Measurements from ENCODE around the gene ZNF561. TPM values are rescaled to one million over a fixed set of nuclear protein-coding genes. Genes with fewer than 3 reads are reported as not detected.

ZNF561 gene
- total RNA-seq, 1 donor, result 45.2 TPM

DNA sequence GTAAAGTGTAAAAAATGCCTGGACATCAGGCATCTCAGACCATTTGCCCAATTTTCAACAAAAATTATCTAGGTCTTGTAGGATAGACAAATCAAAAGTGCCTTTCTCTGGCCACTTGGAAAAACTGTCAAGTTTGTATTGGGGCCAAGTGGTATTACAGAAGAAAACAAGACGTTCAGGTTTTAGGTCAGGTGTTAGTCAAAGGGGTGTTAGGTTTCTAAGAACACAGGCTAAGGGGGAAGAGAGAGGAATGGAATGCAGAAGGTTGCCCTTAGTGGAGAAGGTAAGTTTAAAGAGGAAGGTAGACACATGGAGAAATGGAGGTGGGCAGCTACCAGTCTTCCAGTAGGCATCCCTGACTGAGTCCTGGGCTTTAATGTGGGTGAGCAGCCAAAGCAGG is 19.9 kb upstream of the ZNF561 start:
- H3K27me3 ChIP-seq (ENCODE audit: insufficient read depth, low read length), result no peaks in the 10 kb centered on the region
- no peak overlapping the region for H3K4me3 ChIP-seq (ENCODE audit: insufficient read depth, low read length)
- no peak overlapping the region for H3K27ac ChIP-seq (ENCODE audit: low read depth, low read length)
- H3K36me3 ChIP-seq (ENCODE audit: insufficient read depth, low read length), result peaks cover 6% of the 10 kb centered on the region
- H2AFZ ChIP-seq (ENCODE audit: low read length), result no peak overlapping the region
- no peaks in the 10 kb centered on the region for H3K9me3 ChIP-seq (ENCODE audit: low read depth, low read length)
- TF ChIP-seq, protein P1, sequence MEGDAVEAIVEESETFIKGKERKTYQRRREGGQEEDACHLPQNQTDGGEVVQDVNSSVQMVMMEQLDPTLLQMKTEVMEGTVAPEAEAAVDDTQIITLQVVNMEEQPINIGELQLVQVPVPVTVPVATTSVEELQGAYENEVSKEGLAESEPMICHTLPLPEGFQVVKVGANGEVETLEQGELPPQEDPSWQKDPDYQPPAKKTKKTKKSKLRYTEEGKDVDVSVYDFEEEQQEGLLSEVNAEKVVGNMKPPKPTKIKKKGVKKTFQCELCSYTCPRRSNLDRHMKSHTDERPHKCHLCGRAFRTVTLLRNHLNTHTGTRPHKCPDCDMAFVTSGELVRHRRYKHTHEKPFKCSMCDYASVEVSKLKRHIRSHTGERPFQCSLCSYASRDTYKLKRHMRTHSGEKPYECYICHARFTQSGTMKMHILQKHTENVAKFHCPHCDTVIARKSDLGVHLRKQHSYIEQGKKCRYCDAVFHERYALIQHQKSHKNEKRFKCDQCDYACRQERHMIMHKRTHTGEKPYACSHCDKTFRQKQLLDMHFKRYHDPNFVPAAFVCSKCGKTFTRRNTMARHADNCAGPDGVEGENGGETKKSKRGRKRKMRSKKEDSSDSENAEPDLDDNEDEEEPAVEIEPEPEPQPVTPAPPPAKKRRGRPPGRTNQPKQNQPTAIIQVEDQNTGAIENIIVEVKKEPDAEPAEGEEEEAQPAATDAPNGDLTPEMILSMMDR (IDR thresholded peaks at IDR 0.05; ENCODE audit: extremely low read depth, low read depth, low read length), result no peak
- no peaks in the 10 kb centered on the region for H3K79me2 ChIP-seq (ENCODE audit: insufficient read depth, low read length)
- H3K4me1 ChIP-seq (ENCODE audit: insufficient read depth, low read length), result no peaks in the 10 kb centered on the region
- no peak for DNase-seq (ENCODE audit: insufficient read length, low spot score, missing footprints)
- H4K20me1 ChIP-seq (ENCODE audit: insufficient read depth, low read length), result no peaks in the 10 kb centered on the region
- H3K4me2 ChIP-seq (ENCODE audit: insufficient read depth, low read length), result no peak overlapping the region

DNA sequence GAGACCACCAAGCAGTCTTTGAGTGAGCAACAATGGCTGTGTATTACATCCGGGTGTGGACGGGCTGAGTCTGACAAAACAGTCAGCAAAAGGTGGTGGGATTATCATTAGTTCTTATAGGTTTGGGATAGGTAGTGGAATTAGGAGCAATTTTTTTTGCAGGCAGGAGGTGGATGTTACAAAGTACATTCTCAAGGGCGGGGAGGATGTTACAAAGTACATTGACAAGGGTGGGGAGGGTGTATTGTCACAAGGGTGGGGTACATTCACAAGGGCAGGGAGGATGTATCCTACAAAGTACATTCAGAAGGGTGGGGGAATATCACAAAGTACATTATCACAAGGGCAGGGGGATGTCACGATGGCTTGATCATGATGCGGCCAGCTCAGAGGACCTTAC is 15.0 kb upstream of the ZNF561 start:
- Histone ChIP-seq H3K27ac (ENCODE audit: low read depth, low read length) (no peak overlapping the region), H3K9me3 (ENCODE audit: low read depth, low read length) (no peaks in the 10 kb centered on the region), H3K27me3 (ENCODE audit: insufficient read depth, low read length) (no peaks in the 10 kb centered on the region), H2AFZ (ENCODE audit: low read length) (no peak overlapping the region), H3K4me3 (ENCODE audit: insufficient read depth, low read length) (no peak overlapping the region), H4K20me1 (ENCODE audit: insufficient read depth, low read length) (no peaks in the 10 kb centered on the region), H3K4me2 (ENCODE audit: insufficient read depth, low read length) (no peak overlapping the region), H3K36me3 (ENCODE audit: insufficient read depth, low read length) (peaks cover 23% of the 10 kb centered on the region), H3K4me1 (ENCODE audit: insufficient read depth, low read length) (no peaks in the 10 kb centered on the region), H3K79me2 (ENCODE audit: insufficient read depth, low read length) (no peaks in the 10 kb centered on the region)
- DNase-seq (ENCODE audit: insufficient read length, low spot score, missing footprints), result no peak
- TF ChIP-seq, protein P1 (IDR thresholded peaks at IDR 0.05; ENCODE audit: extremely low read depth, low read depth, low read length), result no peak

DNA sequence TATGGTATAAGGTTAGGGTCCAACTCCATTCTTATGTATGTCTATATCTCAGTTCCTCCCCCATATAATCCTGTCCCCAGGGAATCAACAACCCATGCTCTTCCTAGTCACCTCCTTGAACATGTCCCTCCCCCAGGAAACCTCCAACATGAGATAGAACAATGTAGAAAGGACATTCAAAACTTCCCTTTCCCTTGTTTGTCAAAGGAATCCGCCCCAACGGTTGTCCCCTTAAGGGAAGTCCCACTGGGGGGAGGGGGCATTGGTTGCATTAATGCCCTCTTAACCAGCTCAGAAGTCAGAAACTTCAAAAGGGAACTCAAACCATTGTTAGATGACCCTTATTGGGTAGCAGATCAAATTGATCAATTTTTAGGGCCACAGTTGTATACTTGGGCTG is 6.8 kb upstream of the ZNF561 start:
- H3K27me3 ChIP-seq (ENCODE audit: insufficient read depth, low read length), result no peaks in the 10 kb centered on the region
- TF ChIP-seq, protein P1 (IDR thresholded peaks at IDR 0.05; ENCODE audit: extremely low read depth, low read depth, low read length), result no peak
- peaks cover under 1% of the 10 kb centered on the region for H3K4me1 ChIP-seq (ENCODE audit: insufficient read depth, low read length)
- H2AFZ ChIP-seq (ENCODE audit: low read length), result no peak overlapping the region
- H3K27ac ChIP-seq (ENCODE audit: low read depth, low read length), result no peak overlapping the region
- peaks cover 10% of the 10 kb centered on the region for H3K36me3 ChIP-seq (ENCODE audit: insufficient read depth, low read length)
- no peak for DNase-seq (ENCODE audit: insufficient read length, low spot score, missing footprints)
- no peaks in the 10 kb centered on the region for H4K20me1 ChIP-seq (ENCODE audit: insufficient read depth, low read length)
- no peaks in the 10 kb centered on the region for H3K79me2 ChIP-seq (ENCODE audit: insufficient read depth, low read length)
- no peak overlapping the region for H3K4me3 ChIP-seq (ENCODE audit: insufficient read depth, low read length)
- no peaks in the 10 kb centered on the region for H3K9me3 ChIP-seq (ENCODE audit: low read depth, low read length)
- H3K4me2 ChIP-seq (ENCODE audit: insufficient read depth, low read length), result no peak overlapping the region

DNA sequence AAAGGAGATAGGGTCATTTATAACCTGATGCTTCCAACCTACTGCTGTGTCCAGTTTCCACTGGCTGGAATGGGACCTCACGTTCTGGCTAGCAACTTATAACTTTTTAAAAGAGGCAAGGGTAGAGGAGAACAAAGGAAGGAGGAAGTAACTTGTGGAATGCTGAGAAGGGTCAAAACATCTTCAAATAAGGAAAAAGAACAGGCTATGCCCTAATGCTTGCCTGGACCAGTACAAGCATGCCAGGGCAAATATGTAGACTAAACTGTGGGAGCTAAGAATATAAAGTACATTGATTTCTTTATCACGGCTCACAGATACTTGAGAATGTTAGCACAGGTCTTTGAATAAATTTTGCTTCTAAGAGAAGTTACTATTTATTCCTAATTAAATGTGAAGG is 1.5 kb upstream of the ZNF561 start:
- no peak overlapping the region for H3K27ac ChIP-seq (ENCODE audit: low read depth, low read length)
- H3K4me3 ChIP-seq (ENCODE audit: insufficient read depth, low read length), result no peak overlapping the region
- peaks cover 18% of the 10 kb centered on the region for H3K36me3 ChIP-seq (ENCODE audit: insufficient read depth, low read length)
- peak overlapping the region; percentile 32 for H3K4me2 ChIP-seq (ENCODE audit: insufficient read depth, low read length)
- H3K79me2 ChIP-seq (ENCODE audit: insufficient read depth, low read length), result peaks cover 19% of the 10 kb centered on the region
- no peaks in the 10 kb centered on the region for H4K20me1 ChIP-seq (ENCODE audit: insufficient read depth, low read length)
- peaks cover 18% of the 10 kb centered on the region for H3K4me1 ChIP-seq (ENCODE audit: insufficient read depth, low read length)
- no peaks in the 10 kb centered on the region for H3K9me3 ChIP-seq (ENCODE audit: low read depth, low read length)
- H3K27me3 ChIP-seq (ENCODE audit: insufficient read depth, low read length), result no peaks in the 10 kb centered on the region
- no peak for DNase-seq (ENCODE audit: insufficient read length, low spot score, missing footprints)
- TF ChIP-seq, protein P1 (IDR thresholded peaks at IDR 0.05; ENCODE audit: extremely low read depth, low read depth, low read length), result no peak
- H2AFZ ChIP-seq (ENCODE audit: low read length), result no peak overlapping the region
